ENCODE measurements around the gene SPATA2L.

DNA sequence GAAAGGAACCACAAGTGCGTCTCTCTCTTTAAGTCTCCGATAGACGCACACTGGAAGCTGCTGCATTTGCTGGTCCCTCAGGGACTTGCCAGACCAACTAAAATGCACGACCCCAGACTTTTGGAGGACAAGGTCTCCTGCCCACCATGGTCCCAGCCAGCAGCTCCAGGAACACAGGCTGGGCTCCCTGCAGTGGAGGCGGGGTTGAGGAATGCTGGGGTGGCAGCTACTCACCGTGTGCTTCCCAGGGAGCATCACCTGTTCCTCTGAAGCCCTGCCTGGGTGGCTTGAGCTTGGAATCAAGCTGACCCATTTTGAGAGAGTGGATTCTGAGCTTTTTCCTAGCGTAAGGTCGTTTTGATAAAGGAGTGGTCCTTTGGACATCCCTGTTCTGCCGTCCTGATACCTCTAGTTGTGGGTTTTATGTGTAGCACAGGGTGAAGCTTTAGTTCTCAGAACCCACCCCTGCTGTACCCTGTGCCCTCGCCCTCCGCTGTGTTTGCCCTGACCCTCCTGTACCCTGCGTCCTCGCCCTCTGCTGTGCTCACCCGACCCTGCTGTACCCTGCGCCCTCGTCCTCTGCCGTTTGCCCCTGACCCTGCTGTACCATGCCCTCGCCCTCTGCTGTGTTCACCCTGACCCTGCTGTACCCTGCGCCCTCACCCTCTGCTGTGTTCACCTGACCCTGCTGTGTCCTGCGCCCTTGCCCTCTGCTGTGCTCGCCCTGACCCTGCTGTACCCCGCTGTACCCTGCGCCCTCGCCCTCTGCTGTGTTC lies 30.8 kb upstream of the SPATA2L start:
- TF ChIP-seq, protein P1, sequence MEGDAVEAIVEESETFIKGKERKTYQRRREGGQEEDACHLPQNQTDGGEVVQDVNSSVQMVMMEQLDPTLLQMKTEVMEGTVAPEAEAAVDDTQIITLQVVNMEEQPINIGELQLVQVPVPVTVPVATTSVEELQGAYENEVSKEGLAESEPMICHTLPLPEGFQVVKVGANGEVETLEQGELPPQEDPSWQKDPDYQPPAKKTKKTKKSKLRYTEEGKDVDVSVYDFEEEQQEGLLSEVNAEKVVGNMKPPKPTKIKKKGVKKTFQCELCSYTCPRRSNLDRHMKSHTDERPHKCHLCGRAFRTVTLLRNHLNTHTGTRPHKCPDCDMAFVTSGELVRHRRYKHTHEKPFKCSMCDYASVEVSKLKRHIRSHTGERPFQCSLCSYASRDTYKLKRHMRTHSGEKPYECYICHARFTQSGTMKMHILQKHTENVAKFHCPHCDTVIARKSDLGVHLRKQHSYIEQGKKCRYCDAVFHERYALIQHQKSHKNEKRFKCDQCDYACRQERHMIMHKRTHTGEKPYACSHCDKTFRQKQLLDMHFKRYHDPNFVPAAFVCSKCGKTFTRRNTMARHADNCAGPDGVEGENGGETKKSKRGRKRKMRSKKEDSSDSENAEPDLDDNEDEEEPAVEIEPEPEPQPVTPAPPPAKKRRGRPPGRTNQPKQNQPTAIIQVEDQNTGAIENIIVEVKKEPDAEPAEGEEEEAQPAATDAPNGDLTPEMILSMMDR (IDR thresholded peaks at IDR 0.05; ENCODE audit: insufficient read depth, low read length, poor library complexity, severe bottlenecking), result no peak
- TF ChIP-seq EZH2phosphoT487 (conservative IDR thresholded peaks at IDR 0.05; ENCODE audit: low read length), result no peak
